Colonic mucosa (tissue), 4 donors: ENCODE measurements around the gene ARNT2. TPM values are rescaled to one million over a fixed set of nuclear protein-coding genes. Genes with fewer than 3 reads are reported as not detected.

Experiments used
- DNase-seq: peaks from one replicate; pipeline ENCODE4 v3.0.0-alpha.2; 2020
- H3K27ac ChIP-seq: fragments of 200-600 bp; one replicate; pipeline ENCODE4 v1.8.0; 2021
- H3K27me3 ChIP-seq: fragments of 200-600 bp; one replicate; pipeline ENCODE4 v1.8.0; 2021
- H3K36me3 ChIP-seq: fragments of 200-600 bp; one replicate; pipeline ENCODE4 v1.8.0; 2021
- H3K4me1 ChIP-seq: fragments of 200-600 bp; one replicate; pipeline ENCODE4 v1.8.0; 2021; ENCODE audit warnings: mild to moderate bottlenecking
- H3K4me3 ChIP-seq: fragments of 200-600 bp; one replicate; pipeline ENCODE4 v1.8.0; 2021
- H3K9ac ChIP-seq, 2 donors: one replicate each; pipeline ENCODE4 v1.7.0; 2013; ENCODE audit warnings: control low read depth in 2 of 2, low read depth in 2 of 2, low read length in 2 of 2
- H3K9me3 ChIP-seq: fragments of 200-600 bp; one replicate; pipeline ENCODE4 v1.8.0; 2021
- CTCF ChIP-seq: fragments of 200-600 bp; IDR thresholded peaks from one replicate; pipeline ENCODE4 v1.8.0; 2022; ENCODE audit warnings: antibody characterized with exemption, mild to moderate bottlenecking
- intact Hi-C: fragments of 100-400 bp; cut with DNase I; formaldehyde crosslinking; loops from one replicate; pipeline ENCODE4 v1.14.1; 2022
- total RNA-seq, 2 donors: library from RNA; stranded (reverse); fragmentation: NEBNext Ultra II Directional in 1 of 2; extraction: Animal tissue kit (Norgen Biotek cat#: 25700) in 1 of 2; gene quantifications; one replicate each; pipeline ENCODE4 v1.2.1, GENCODE V29; 2021
- donor health status: healthy.
- donor health status: DM: no; HTN: no; CAD: no.
- donor health status: DM: no; HTN: no; CAD: no.

Gene ARNT2
- total RNA-seq, 2 donors from 2014 or later = 1.6 to 2.7 TPM

- H3K27me3 ChIP-seq = no peaks in the 10 kb centered on the region
- TF ChIP-seq CTCF = no peak
- H3K27ac ChIP-seq = no peak overlapping the region
- no peaks in the 10 kb centered on the region for H3K36me3 ChIP-seq
- no peaks in the 10 kb centered on the region for H3K4me1 ChIP-seq
- DNase-seq = no peak
- H3K9me3 ChIP-seq = no peaks in the 10 kb centered on the region
- no peak overlapping the region for H3K4me3 ChIP-seq
- intact Hi-C loops = no loop called here
- no peak overlapping the region for H3K9ac ChIP-seq
Observed at GRCh38 chr15:80531388-80531787, 127.2 kb downstream of the ARNT2 start.

GRCh38 chr15:80531796-80532195, 127.6 kb downstream of the ARNT2 start:
- DNase-seq = no peak
- intact Hi-C loops = no loop called here
- no peaks in the 10 kb centered on the region for H3K36me3 ChIP-seq
- H3K9ac ChIP-seq = no peak overlapping the region
- H3K9me3 ChIP-seq = no peaks in the 10 kb centered on the region
- H3K27ac ChIP-seq = no peak overlapping the region
- no peak overlapping the region for H3K4me3 ChIP-seq
- H3K4me1 ChIP-seq = no peaks in the 10 kb centered on the region
- H3K27me3 ChIP-seq = no peaks in the 10 kb centered on the region
- no peak for TF ChIP-seq CTCF

DNA sequence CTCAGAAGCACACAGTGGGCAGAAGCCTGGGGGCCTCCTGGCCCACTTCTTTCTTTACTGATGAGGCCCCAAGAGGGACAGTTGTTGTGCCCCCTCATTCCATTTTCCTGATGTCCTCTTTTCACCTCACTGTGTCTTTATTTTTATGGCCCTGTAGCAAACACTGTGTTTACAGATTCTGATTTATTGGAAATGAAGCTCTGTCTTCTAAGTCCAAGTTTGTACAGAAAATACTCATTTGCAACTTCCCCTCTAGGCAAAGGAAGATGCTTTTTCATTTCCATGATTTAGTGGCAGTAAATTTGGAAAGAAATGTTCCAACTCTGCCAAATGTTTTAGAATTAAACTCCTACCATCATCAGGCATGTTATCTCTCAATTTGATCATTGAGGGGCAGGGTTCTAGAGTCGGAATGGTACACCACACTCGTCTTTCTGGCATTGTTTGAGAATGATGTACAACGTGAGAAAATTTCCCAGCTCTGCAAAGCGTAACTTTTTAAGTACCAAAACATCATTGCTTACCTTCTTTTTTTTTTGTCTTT, 129.7 kb downstream of the ARNT2 start:
- H3K27ac ChIP-seq = no peak overlapping the region
- H3K27me3 ChIP-seq = no peaks in the 10 kb centered on the region
- intact Hi-C loops = no loop called here
- no peak overlapping the region for H3K9ac ChIP-seq
- no peaks in the 10 kb centered on the region for H3K9me3 ChIP-seq
- DNase-seq = no peak
- H3K4me1 ChIP-seq = no peaks in the 10 kb centered on the region
- H3K4me3 ChIP-seq = no peak overlapping the region
- H3K36me3 ChIP-seq = no peaks in the 10 kb centered on the region
- no peak for TF ChIP-seq CTCF

GRCh38 chr15:80536231-80536630, 132.0 kb downstream of the ARNT2 start:
- TF ChIP-seq CTCF = no peak
- no peak for DNase-seq
- H3K9me3 ChIP-seq = no peaks in the 10 kb centered on the region
- no peaks in the 10 kb centered on the region for H3K27me3 ChIP-seq
- no peaks in the 10 kb centered on the region for H3K36me3 ChIP-seq
- intact Hi-C loops = no loop called here
- H3K4me3 ChIP-seq = no peak overlapping the region
- H3K9ac ChIP-seq = no peak overlapping the region
- H3K4me1 ChIP-seq = no peaks in the 10 kb centered on the region
- no peak overlapping the region for H3K27ac ChIP-seq

DNA sequence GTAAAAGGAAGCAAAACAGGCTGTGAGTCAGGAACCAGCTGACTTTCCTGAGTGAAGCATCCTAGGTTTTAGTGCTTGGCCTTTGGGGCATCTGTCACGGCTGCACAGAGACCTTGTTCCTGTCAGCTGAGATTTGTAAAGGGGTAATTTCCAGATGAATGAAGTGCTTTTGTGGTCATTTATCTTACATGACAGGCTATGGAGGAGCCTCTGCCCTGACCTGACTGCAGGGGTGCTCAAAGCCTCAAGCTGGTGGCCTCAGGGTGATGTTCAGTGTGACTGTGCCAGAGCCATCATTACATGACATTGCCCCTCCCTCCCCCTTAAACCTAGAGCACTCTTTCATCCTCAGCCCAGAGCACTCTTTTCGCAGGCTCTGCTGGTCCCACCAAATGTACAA, 132.5 kb downstream of the ARNT2 start:
- no peaks in the 10 kb centered on the region for H3K4me1 ChIP-seq
- intact Hi-C loops = no loop called here
- no peak overlapping the region for H3K27ac ChIP-seq
- no peaks in the 10 kb centered on the region for H3K9me3 ChIP-seq
- H3K27me3 ChIP-seq = no peaks in the 10 kb centered on the region
- H3K36me3 ChIP-seq = no peaks in the 10 kb centered on the region
- DNase-seq = no peak
- no peak overlapping the region for H3K9ac ChIP-seq
- TF ChIP-seq CTCF = no peak
- no peak overlapping the region for H3K4me3 ChIP-seq
